ENCODE measurements around the gene DGKQ.

The DGKQ gene

DNA sequence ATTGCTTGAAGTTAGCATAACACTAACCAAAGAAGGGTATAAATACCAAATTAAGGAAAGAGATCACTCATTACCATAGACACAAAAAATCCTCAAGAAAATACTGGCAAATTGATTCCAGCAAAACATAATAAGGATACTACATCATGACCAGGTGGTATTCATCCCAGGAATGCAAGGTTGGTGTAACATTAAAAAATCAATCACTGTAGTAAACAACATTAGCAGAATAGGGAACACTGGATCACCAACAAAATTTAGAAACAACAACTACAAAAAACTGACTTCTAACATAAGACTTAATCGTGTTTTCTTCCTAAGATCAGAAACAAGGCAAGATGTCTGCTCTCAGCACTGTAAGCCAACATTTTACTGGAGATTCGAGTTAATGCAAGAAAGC, 55.4 kb downstream of the DGKQ start:
- no peak for DNase-seq

DNA sequence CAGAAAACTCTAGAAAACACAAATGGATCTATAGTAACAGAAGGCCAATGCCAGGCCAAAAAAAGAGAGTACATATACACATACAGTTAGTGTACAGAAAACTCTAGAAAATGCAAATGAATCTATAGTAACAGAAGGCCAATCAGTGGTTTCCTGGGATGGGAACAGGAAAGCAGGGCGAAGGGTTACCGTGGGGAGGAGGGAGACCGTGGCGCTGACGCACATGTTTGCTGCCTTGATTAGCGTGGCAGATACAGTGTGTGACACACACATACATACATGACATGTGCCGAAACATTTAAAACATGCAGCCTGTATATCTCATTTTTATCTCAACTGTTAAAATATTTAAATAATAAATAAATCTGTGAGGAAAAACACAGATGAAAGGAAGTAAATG, 55.9 kb downstream of the DGKQ start:
- DNase-seq = no peak

DNA sequence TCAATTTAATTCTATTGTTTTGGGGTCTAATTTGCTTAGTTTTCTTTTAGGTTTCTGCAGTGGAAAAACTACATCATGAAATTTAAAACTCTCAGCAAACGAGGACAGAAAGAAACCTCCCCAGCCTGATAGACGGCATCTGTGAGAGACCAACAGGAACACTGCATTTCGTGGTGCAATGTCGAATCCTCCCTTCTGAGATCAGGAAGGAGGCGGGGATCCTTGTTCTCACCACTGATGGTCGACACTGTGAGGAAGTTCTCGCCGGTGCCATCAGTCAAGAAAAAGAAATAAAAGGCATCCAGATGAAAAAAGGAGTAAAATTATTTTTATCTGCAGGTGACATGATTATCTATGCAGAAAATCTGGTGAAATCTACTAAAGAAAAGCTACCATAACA, 57.8 kb downstream of the DGKQ start:
- DNase-seq = no peak

DNA sequence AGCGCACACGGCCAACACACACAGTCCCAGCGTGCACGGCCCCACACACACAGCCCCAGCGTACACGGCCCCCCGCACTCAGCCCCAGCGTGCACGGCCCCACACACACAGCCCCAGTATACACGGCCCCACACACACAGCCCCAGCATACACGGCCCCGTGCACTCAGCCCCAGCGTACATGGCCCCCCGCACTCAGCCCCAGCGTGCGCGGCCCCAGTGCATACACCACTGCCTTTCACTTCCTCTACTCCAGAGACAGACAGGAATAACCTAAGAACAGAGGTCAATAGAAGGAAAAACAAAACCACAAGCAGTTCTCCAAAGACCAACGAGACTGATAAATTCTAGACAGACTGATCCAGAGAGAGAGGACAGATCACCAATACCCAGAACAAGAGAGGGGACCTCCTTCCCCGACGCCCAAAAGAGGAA, 58.3 kb downstream of the DGKQ start:
- no peak for DNase-seq

GRCh38 chr4:914531-914930, 58.8 kb downstream of the DGKQ start:
- DNase-seq = no peak

DNA sequence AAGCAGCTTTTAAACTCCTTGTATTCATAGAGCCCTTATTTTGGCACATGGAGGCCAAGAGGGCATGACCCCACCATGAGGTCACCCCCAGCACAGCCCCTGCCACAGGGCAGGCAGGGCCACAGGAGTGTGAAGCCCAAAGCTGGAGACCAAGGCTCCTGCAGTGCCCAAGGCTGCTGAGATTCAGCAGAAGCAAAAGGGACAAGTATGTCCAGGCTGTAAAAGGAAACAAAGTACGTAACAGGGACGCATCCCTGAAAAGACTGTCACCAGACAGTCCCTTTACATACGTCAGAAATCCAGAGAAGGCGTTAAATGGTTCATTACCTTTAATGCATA, 60.1 kb downstream of the DGKQ start:
- DNase-seq = no peak

DNA sequence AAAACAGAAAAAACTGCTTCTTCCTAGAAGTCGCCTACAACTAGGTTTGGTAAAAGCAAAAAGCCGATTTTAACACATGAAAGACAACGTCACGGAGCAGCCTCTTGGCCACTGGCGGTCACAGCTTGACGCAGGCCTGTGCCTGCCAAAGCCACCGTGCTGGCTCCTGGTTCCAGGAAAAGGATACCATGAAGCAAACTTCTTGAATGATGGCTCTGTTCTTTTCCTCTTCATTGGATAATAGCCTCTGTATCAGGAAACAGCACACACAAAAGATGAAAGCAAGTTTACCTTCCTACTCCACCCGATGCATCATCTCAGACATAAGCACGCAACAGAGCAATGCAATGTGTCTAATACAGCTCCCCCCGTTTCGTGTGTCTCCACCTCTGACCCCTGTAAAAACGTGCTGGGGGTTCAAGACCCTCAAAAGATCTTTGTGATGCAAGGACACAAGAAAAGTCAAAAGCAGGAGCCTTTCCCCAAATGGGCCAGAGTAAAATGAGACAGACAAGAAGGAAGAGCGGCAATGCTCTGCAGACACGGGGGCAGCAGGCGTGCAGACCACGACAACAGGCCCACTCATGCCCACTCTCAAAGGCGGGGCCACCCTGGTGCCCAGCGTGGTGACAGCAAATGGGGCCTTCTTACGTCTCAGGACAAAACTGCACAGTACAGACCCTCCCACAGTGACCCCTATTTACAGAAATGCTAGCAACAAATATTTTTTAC, 60.7 kb downstream of the DGKQ start:
- no peak for DNase-seq

GRCh38 chr4:911871-912490, 61.4 kb downstream of the DGKQ start:
- DNase-seq = no peak

- DNase-seq = no peak
Observed at GRCh38 chr4:911221-911751, 62.1 kb downstream of the DGKQ start.

DNA sequence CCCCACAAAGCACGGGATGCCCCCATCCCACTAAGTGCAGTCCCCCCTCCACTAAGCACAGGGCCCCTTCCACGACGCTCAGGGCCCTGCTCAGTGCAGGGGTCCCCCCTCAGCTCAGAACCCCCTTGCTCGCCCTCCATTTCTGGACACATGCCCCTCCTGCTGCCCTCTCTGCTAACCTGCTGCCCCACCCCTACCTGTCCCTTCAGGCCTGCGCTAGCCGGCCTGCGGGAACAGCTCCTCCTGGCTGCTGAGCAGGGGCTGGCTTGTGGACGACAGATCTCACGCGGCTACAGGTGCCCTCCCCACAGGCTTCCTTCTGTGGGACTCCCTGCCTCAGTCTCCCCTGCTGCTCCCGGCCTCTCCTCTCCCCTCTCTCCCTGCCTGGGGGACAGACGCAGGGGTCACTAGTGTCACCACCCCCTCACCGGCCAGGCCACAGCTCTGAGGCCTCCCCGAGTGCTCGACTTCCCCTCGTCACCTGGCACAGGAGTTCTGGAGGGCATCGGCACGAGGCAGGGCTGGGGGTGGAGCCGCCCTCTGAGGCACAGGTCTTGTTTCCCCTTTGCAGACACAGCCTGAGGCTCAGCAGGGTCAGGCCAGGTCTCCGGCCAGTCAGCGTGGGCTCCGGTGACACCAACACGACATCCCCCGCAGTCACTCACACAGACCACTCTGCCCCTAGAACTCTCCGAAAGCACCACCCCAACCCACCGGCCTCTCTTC, 62.8 kb downstream of the DGKQ start:
- DNase-seq = no peak

GRCh38 chr4:909821-910220, 63.5 kb downstream of the DGKQ start:
- DNase-seq = no peak

DNA sequence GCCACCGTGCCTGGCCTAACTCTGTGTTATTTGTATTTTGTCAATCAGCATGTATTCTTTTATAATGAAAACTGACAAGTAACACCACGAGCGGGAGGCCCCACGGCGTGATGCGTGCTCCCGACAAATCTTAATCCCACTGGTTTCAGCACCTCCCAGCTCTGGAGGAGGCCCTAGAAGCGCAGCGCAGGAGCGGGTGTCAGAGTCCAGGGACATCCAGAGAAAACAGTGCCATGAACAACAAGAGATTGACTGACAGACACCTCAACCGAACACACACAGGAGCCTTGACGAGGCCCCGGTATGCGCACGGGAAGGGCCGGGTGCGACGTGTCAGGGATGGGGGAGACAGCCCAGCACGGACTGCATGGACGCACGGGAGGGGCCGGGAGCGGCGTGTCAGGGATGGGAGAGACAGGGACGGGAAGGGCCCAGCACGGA, 64.2 kb downstream of the DGKQ start:
- no peak for DNase-seq
